ENCODE data around the gene STARD3NL.
A peak's percentile ranks its signal among the peaks of the same experiment; 100 is the strongest.
"Not testable (repeated sequence)": the region's sequence is repeated elsewhere in the genome, so short reads cannot be mapped to it uniquely, and the experiment has no call there.

STARD3NL gene, protein sequence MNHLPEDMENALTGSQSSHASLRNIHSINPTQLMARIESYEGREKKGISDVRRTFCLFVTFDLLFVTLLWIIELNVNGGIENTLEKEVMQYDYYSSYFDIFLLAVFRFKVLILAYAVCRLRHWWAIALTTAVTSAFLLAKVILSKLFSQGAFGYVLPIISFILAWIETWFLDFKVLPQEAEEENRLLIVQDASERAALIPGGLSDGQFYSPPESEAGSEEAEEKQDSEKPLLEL

DNA sequence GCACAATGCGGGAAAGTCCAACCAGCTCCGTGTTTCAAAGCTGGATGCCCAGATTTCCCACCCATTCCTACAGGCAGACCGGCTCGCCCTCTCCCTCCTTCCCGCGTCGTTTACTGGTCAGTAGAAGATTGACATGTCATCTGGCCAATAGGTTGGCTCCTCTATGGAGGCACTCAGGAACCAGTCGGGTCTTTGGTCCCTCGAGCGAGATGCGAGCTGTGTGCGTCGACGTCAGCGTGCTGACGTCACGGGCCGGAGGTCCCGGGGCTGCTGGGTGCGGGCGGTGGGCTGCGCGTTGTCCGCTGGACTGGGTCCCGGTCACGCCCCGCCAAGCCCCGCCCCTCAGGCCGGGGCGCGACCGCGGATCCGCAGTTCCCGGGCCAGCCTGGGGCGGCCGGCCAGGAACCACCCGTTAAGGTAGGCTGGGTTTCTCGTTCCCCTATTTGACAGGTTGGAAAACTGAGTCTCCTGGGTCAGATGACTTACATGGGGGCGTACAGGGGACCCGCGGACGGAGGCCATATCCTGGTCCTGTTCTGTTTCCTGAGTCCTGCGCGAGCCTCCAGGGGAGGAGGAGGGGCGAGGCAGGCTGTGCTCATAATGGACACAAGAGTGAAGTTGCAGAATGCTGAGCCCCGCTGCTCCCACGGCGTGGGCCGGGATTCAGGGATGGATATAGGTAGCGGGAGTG lies at the start of gene STARD3NL:
STARD3NL (plus strand) TSS at position 242 of the 691 bp plus-strand sequence. CDS start 29,260 bp downstream, outside the sequence.
- DNase-seq (ENCODE audit: low read depth, low spot score), result peak; percentile 78

DNA sequence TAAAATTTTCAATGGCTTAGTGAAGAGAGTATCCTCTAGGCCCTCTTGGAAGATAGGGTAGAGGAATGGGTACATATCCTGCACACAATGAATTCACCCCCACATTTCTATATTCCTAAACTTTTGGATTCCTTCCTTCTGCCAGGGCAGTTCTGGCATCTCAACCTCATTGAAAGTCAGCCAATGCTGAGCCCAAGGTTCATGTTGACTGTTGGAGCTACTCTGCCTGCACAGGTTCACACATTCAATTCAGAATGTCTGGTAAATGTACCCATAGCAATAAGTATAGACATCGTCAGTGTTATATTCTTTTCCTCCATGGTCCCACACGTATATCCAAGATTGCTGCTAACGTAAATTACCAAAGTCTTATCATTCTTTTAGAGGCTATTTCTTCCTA lies 48.9 kb upstream of the STARD3NL start:
- DNase-seq (ENCODE audit: low read depth, low spot score), result no peak

GRCh38 chr7:38129579-38129978 lies 48.5 kb upstream of the STARD3NL start:
- no peak for DNase-seq (ENCODE audit: low read depth, low spot score)

DNA sequence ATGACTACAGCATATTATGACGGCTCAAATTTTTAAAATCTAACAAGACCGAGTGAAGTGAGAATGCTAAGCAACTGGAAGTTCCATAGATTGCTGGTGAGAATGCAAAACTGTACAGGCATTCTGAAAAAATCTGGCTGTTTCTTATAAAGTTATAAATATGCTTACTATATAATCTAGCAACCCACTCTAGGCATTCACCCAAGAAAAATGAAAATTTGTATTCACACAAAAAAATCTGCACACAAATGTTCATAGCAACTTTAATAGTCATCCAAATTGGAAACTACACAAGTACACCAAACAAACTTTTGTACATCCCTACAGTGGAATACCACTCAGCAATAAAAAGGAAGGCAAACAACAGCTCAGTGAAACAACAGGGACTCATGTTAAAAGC lies 39.9 kb upstream of the STARD3NL start:
- no peak for DNase-seq (ENCODE audit: low read depth, low spot score)

DNA sequence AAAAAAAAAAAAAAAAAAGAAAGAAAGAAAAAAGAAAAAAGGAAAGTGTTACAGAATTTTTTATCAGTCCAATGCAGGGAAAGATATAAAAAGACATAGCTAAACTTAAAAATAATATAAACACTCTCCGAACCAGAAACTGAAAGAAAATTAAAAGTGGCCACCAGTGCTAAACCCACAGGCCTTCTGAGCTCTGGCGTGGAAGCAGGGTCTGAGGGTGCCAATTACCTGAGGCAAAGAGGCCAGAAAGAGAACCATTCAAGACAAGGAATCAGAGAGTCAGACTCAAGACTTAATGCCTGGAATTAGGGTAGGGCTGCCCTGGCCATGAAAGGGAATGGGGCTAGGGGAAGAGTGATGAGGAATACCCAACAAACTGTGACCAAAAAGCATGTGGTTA lies 36.9 kb upstream of the STARD3NL start:
- DNase-seq (ENCODE audit: low read depth, low spot score), result no peak

GRCh38 chr7:38142736-38143135 lies 35.3 kb upstream of the STARD3NL start:
- DNase-seq (ENCODE audit: low read depth, low spot score), result no peak

DNA sequence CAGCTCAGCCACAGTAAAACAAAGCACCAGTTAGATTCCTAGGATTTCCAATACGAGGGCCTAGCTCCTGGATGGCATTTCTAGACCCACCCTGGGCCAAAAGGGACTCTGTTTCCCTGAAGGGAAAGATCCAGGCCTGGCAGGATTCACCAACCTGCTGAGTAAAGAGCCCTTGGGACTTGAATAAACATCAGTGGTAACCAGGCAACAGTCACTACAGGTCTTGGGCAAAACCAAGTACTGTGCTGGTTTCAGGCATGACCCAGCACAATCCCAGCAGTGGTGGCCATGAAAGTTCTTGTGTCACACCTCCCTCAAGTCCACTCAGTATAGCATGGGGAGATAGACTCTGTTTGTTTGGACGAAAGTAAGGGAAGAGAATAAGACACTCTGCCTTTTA lies 31.0 kb upstream of the STARD3NL start:
- DNase-seq (ENCODE audit: low read depth, low spot score), result no peak

GRCh38 chr7:38151556-38151955 lies 26.5 kb upstream of the STARD3NL start:
- no peak for DNase-seq (ENCODE audit: low read depth, low spot score)

DNA sequence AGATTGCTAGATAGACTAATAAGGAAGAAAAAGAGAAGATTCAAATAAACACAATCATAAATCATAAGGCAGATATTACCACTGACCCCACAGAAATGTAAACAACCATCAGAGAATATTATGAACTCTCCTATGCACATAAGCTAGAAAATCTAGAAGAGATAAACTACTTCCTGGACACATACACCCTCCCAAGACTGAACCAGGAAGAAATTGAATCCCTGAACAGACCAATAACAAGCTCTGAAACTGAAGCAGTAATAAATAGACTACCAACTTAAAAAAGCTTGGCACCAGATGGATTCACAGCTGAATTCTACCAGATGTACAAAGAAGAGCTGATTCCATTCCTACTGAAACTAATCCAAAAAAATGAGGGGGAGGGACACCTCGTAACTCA lies 24.5 kb upstream of the STARD3NL start:
- DNase-seq (ENCODE audit: low read depth, low spot score), result no peak

DNA sequence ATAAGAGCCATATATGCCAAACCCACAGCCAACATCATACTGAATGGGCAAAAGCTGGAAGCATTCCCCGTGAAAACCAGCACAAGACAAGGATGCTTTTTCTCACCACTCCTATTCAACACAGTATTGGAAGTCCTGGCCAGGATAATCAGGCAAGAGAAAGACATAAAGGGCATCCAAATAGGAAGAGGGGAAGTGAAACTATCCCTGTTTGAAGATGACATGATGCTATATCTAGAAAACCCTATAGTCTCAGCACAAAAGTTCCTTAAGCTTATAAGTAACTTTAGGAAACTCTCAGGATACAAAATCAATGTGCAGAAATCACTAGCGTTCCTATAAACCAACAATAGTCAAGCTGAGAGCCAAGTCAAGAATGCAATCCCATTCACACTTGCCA lies 23.8 kb upstream of the STARD3NL start:
- DNase-seq (ENCODE audit: low read depth, low spot score), result no peak

DNA sequence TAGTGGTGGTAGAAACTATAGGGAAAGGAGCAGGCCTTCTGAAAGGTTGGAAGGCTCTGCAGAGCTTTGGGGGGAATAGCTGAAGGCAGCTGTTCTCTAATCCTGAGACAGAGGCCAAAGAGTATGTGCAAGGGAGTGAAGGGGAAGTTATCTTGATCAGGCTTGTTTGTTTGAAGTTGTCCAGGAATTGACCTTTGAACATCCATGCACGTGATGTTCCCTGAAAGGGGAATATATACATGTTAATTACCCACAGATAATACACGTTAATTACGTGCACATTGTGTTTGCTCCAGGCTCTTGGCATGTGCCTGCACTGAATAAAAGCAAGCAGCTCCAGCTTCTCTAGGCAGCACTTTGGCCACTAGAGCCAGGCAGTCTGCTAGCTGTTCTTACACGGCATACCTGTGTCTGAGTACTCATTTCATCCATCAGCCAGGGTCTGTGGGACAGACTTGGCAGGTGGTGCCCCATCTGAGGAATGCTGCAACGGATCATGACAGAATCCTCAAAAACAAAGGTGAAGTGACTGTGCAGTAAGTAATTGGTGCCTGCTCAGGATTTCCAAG lies 18.0 kb upstream of the STARD3NL start:
- no peak for DNase-seq (ENCODE audit: low read depth, low spot score)

- DNase-seq (ENCODE audit: low read depth, low spot score), result no peak
These were observed 16.0 kb upstream of the STARD3NL start for GRCh38 chr7:38162036-38162435.

DNA sequence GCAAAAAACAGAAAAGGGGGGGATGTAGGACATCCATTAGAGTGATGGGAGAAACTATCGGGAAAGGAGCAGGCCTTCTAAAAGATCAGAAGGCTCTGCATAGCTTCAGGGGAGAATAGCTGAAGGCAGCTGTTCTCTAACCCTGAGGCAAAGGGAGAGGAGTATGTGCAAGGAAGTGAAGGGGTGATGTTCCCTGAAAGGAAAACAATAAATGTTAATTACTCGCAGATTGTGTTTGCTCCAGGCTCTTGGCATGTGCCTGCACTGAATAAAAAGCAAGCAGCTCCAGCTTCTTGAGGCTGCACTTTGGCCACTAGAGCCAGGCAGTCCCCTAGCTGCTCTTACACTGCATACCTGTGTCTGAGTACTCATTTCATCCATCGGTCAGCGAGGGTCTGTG lies 14.4 kb upstream of the STARD3NL start:
- no peak for DNase-seq (ENCODE audit: low read depth, low spot score)

GRCh38 chr7:38168890-38169570 lies 9.0 kb upstream of the STARD3NL start:
- no peak for DNase-seq (ENCODE audit: low read depth, low spot score)

- DNase-seq (ENCODE audit: low read depth, low spot score), result no peak
These were observed 8.2 kb upstream of the STARD3NL start for GRCh38 chr7:38169847-38170246.

DNA sequence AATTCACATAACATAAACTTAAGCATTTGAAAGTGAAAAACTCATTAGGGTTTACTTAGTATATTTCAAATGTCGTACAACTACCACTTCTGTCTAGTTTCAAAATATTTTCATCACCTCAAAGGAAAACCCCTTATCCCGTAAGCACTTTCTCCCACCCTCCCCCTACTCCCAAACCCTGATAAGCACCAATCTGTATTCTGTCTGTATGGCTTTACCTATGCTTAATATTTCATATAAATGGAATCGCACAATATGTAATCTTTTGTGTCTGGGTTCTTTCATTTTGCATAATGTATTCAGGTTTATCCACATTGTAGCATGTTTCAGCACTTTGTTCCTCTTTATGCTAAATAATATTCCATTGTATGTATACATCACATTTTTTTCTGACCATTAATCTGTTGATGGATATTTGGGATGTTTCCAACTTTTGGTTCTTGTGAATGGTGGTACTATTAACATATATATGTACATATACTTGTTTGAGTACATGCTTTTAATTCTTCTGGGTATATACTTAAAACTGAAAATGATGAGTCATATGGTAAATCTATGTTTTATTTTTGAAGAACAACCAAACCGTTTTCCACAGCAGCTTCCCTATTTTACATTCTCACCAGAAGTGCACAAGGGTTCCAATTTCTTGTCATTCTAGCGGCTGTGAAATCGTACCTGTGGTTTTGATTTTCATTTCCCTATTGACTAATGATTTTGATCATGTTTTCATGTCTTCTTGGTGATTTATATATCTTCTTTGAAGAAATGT lies 6.2 kb upstream of the STARD3NL start:
- DNase-seq (ENCODE audit: low read depth, low spot score), result no peak

DNA sequence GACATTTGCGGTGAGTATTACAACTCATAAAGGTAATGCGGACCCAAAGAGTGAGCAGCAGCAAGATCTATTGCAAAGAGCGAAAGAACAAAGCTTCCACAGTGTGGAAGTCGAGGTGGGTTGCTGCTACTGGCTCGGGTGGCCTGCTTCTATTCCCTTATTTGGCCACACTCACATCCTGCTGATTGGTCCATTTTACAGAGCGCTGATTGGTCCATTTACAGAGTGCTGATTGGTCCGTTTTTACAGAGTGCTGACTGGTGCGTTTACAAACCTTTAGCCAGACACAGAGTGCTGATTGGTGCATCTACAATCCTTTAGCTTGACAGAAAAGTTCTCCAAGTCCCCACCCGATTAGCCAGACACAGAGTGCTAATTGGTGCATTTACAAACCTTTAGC lies 2.5 kb upstream of the STARD3NL start:
- DNase-seq (ENCODE audit: low read depth, low spot score), result not testable (repeated sequence)

DNA sequence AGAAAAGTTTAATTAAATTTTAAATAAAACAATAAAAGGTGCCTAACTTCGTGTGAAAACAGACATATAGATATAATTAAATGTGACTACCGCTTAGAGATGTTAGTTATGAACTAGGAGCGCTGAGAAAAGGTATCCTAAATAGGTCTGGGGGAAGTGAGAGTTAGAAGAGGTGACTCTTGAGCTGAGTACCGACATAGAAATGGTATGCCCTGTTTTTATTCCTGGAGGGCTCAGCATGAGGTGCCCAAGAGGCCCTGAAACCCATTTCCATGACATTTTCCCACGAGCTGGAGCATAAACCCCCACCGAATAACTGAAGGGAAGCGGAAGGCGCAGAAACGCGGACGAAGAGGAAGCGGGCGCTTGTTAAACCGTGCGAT lies 433 bp upstream of the STARD3NL start:
- no peak for DNase-seq (ENCODE audit: low read depth, low spot score)

- DNase-seq (ENCODE audit: low read depth, low spot score), result no peak
These were observed 775 bp downstream of the STARD3NL start for GRCh38 chr7:38178695-38179344.

- no peak for DNase-seq (ENCODE audit: low read depth, low spot score)
These were observed 1.8 kb downstream of the STARD3NL start for GRCh38 chr7:38179776-38180226.

DNA sequence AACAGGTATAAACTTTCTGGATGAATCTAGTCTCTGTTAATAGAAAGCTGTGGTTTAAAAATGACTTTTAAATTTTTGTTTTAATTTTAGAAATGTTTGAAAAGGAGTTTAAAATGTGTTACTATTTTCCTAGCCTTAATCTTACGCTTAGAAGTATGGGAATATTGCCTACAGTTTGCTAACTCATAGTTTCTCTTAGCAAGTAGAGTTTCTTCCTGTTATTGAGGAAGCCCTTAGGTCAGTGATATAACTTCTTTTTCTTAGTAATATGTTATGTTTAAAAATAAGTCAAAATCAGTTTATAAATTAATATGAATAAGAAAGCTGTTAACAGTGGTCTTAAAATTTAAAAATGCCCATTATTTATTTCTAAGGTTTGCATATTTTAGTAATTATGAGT lies 3.1 kb downstream of the STARD3NL start:
- no peak for DNase-seq (ENCODE audit: low read depth, low spot score)

All from activated naive CD8-positive, alpha-beta T cell treated with anti-CD3 and anti-CD28 coated beads, Interleukin-2, amount 50 U/mL, for 16 hours (primary cell).